Spinal cord (tissue), 10 donors: ENCODE measurements around the gene PI4KA. TPM values are rescaled to one million over a fixed set of nuclear protein-coding genes. Genes with fewer than 3 reads are reported as not detected.
"Not testable (repeated sequence)": the region's sequence is repeated elsewhere in the genome, so short reads cannot be mapped to it uniquely, and the experiment has no call there.

ENCODE experiments used
- DNase-seq, 6 donors: peaks; one replicate each; pipeline versions ENCODE4 v3.0.0 to v3.0.0-alpha.2; 2013 to 2015; ENCODE audit warnings: low spot score in 6 of 6, low read depth in 4 of 6
- H3K27ac ChIP-seq: one replicate; pipeline ENCODE4 v1.5.1; 2013; ENCODE audit warnings: low read depth, low read length, control low read depth
- H3K27me3 ChIP-seq: one replicate; pipeline ENCODE4 v1.6.1; 2013; ENCODE audit warnings: low read length; ENCODE audit not compliant: control insufficient read depth, insufficient read depth
- H3K36me3 ChIP-seq: one replicate; pipeline ENCODE4 v1.6.1; 2013; ENCODE audit warnings: low read length; ENCODE audit not compliant: control insufficient read depth, insufficient read depth
- H3K4me1 ChIP-seq: one replicate; pipeline ENCODE4 v1.6.1; 2013; ENCODE audit warnings: low read length; ENCODE audit not compliant: control insufficient read depth, insufficient read depth
- H3K4me3 ChIP-seq: one replicate; pipeline ENCODE4 v1.5.1; 2013; ENCODE audit warnings: low read depth, low read length, control low read depth
- H3K9me3 ChIP-seq: one replicate; pipeline ENCODE4 v1.6.1; 2013; ENCODE audit warnings: low read length; ENCODE audit not compliant: control insufficient read depth, insufficient read depth
- WGBS: methylation state at CpG from one replicate; pipeline ENCODE4 v1.1.5; 2013; ENCODE audit warnings: missing lambda C conversion rate; ENCODE audit not compliant: insufficient coverage; 5-methylcytosine and 5-hydroxymethylcytosine counted together
- long read RNA-seq, 4 donors: transcript quantifications; one replicate each; lab custom pipeline, GENCODE V29; 2026
- polyA plus RNA-seq, 2 donors: library from polyadenylated mRNA; unstranded; fragments of 120-200 nt; gene quantifications; one replicate each; pipeline ENCODE4 v1.2.1, GENCODE V29; 2013; ENCODE audit not compliant: insufficient read length in 2 of 2
- total RNA-seq, 2 donors: library from RNA; depleted of rRNA in 1 of 2; stranded (reverse); fragments of 120-200 nt in 1 of 2; fragments of >200 nt in 1 of 2; gene quantifications; one replicate each; pipeline versions ENCODE4 v1.2.3 to v1.2.4, GENCODE V29; 2013 to 2014
- donor health status: healthy.

PI4KA gene
- total RNA-seq (10 to 100 TPM; 57.6 to 83.5 TPM), polyA plus RNA-seq (100 to 1,000 TPM in 1 of 2 donors, 10 to 100 TPM in 1; 95.4 to 136 TPM)
- long read RNA-seq, donor 1, full-length matches to known transcripts: 5 of 84 reads
- long read RNA-seq, donor 1, partial matches to known transcripts: 79 of 84 reads
- long read RNA-seq, donor 1, other reads (novel, unspliced or antisense): 0 of 84 reads
- long read RNA-seq, donor 2: 0 reads
- long read RNA-seq, donor 3, partial matches to known transcripts: 36 of 44 reads
- long read RNA-seq, donor 3, other reads (novel, unspliced or antisense): 6 of 44 reads
- long read RNA-seq, donor 4, partial matches to known transcripts: 190 of 191 reads
- long read RNA-seq, donor 4, other reads (novel, unspliced or antisense): 0 of 191 reads

GRCh38 chr22:20858615-20859416, at the start of gene PI4KA, which contains the start of gene SNAP29:
Gene PI4KA (minus strand): TSS chr22:20858811. CDS start chr22:20858725, 86 bp downstream.
Gene SNAP29 (plus strand): TSS chr22:20859007. CDS start chr22:20859111, 104 bp downstream.
- Histone ChIP-seq H3K9me3 (no peaks in the 10 kb centered on the region), H3K27me3 (no peaks in the 10 kb centered on the region), H3K36me3 (peaks cover 13% of the 10 kb centered on the region), H3K4me1 (peaks cover 17% of the 10 kb centered on the region), H3K4me3 (peak within 1 kb of the TSS; percentile 81), H3K27ac (peak within 1 kb of the TSS; percentile 86)
- DNase-seq: peak; percentile 86 to 99 (median 92)
- under 1% methylated on average over 100 of the region's 100 CpGs for WGBS

GRCh38 chr22:20906387-20906767, 47.8 kb upstream of the PI4KA start:
- DNase-seq: no peak
- H3K4me1 ChIP-seq: no peaks in the 10 kb centered on the region
- WGBS: no CpG with 5 or more reads among the region's 3 CpGs
- no peak overlapping the region for H3K27ac ChIP-seq
- no peak overlapping the region for H3K4me3 ChIP-seq
- no peaks in the 10 kb centered on the region for H3K27me3 ChIP-seq
- no peaks in the 10 kb centered on the region for H3K36me3 ChIP-seq
- no peaks in the 10 kb centered on the region for H3K9me3 ChIP-seq

- H3K27me3 ChIP-seq: no peaks in the 10 kb centered on the region
- DNase-seq: no peak
- H3K4me3 ChIP-seq: no peak overlapping the region
- WGBS: no CpG with 5 or more reads among the region's 4 CpGs
- H3K9me3 ChIP-seq: no peaks in the 10 kb centered on the region
- H3K36me3 ChIP-seq: no peaks in the 10 kb centered on the region
- H3K4me1 ChIP-seq: no peaks in the 10 kb centered on the region
- H3K27ac ChIP-seq: no peak overlapping the region
These were observed 47.1 kb upstream of the PI4KA start for GRCh38 chr22:20905415-20906386.

- no peak for DNase-seq
- Histone ChIP-seq H3K9me3 (no peaks in the 10 kb centered on the region), H3K36me3 (no peaks in the 10 kb centered on the region), H3K4me1 (no peaks in the 10 kb centered on the region), H3K27ac (no peak overlapping the region), H3K27me3 (no peaks in the 10 kb centered on the region), H3K4me3 (no peak overlapping the region)
- WGBS: no CpG with 5 or more reads among the region's 3 CpGs
These were observed 46.4 kb upstream of the PI4KA start for GRCh38 chr22:20904980-20905355.

GRCh38 chr22:20904008-20904979, 45.7 kb upstream of the PI4KA start:
- H3K36me3 ChIP-seq: no peaks in the 10 kb centered on the region
- DNase-seq: no peak
- no peaks in the 10 kb centered on the region for H3K9me3 ChIP-seq
- no peaks in the 10 kb centered on the region for H3K27me3 ChIP-seq
- H3K4me3 ChIP-seq: no peak overlapping the region
- H3K4me1 ChIP-seq: no peaks in the 10 kb centered on the region
- WGBS: 92% methylated on average over 6 of the region's 7 CpGs
- H3K27ac ChIP-seq: no peak overlapping the region

GRCh38 chr22:20903093-20903492, 44.5 kb upstream of the PI4KA start:
- Histone ChIP-seq H3K9me3 (no peaks in the 10 kb centered on the region), H3K27me3 (no peaks in the 10 kb centered on the region), H3K4me3 (no peak overlapping the region), H3K36me3 (no peaks in the 10 kb centered on the region), H3K4me1 (no peaks in the 10 kb centered on the region), H3K27ac (no peak overlapping the region)
- WGBS: no CpG with 5 or more reads among the region's 2 CpGs
- no peak for DNase-seq

- not testable (repeated sequence) for H3K27ac ChIP-seq, DNase-seq, H3K4me3 ChIP-seq, H3K36me3 ChIP-seq, H3K27me3 ChIP-seq, H3K9me3 ChIP-seq, H3K4me1 ChIP-seq
- 95% methylated on average over 6 of the region's 18 CpGs for WGBS
These were observed 42.8 kb upstream of the PI4KA start for GRCh38 chr22:20901093-20902033.
